T-helper 1 cell (primary cell): ENCODE data around the gene CCDC136.

Experiments
- DNase-seq, 5 donors: peaks; one replicate each; pipeline ENCODE4 v3.0.0-alpha.2; 2012 to 2020
- total RNA-seq, 4 donors: gene quantifications; one replicate each; lab custom pipeline; 2026; lab: John Stamatoyannopoulos, UW

The CCDC136 gene
- 4.7 to 15.5 (median 11.1) reads per million in 4 donors for total RNA-seq

- DNase-seq, result peak; percentile 71 to 79 (median 74)
Observed at GRCh38 chr7:128791121-128791971, at the start of gene CCDC136. CCDC136 (plus strand) TSS chr7:128791968; CDS start chr7:128792412, 444 bp downstream.

- DNase-seq, result no peak
Observed at GRCh38 chr7:128742206-128742605, 49.6 kb upstream of the CCDC136 start.

GRCh38 chr7:128743112-128743772 lies 48.5 kb upstream of the CCDC136 start:
- DNase-seq, result no peak

GRCh38 chr7:128744366-128744905 lies 47.3 kb upstream of the CCDC136 start:
- DNase-seq, result no peak

GRCh38 chr7:128745706-128746105 lies 46.1 kb upstream of the CCDC136 start:
- DNase-seq, result no peak

- no peak for DNase-seq
Observed at GRCh38 chr7:128747327-128748079, 44.3 kb upstream of the CCDC136 start.

- DNase-seq, result no peak
Observed at GRCh38 chr7:128752251-128752650, 39.5 kb upstream of the CCDC136 start.

GRCh38 chr7:128755075-128755818 lies 36.5 kb upstream of the CCDC136 start:
- no peak for DNase-seq

- no peak for DNase-seq
Observed at GRCh38 chr7:128755819-128756476, 35.8 kb upstream of the CCDC136 start.

GRCh38 chr7:128757203-128757602 lies 34.6 kb upstream of the CCDC136 start:
- no peak for DNase-seq

GRCh38 chr7:128758553-128758952 lies 33.2 kb upstream of the CCDC136 start:
- no peak for DNase-seq

GRCh38 chr7:128759242-128759641 lies 32.5 kb upstream of the CCDC136 start:
- DNase-seq, result no peak

GRCh38 chr7:128763541-128763940 lies 28.2 kb upstream of the CCDC136 start:
- no peak for DNase-seq

GRCh38 chr7:128767475-128768110 lies 24.2 kb upstream of the CCDC136 start:
- DNase-seq, result no peak

- no peak for DNase-seq
Observed at GRCh38 chr7:128770233-128770632, 21.5 kb upstream of the CCDC136 start.

- no peak for DNase-seq
Observed at GRCh38 chr7:128773604-128774003, 18.2 kb upstream of the CCDC136 start.

- DNase-seq, result no peak
Observed at GRCh38 chr7:128774029-128774689, 17.6 kb upstream of the CCDC136 start.

GRCh38 chr7:128774921-128775320 lies 16.8 kb upstream of the CCDC136 start:
- DNase-seq, result no peak

- DNase-seq, result no peak
Observed at GRCh38 chr7:128775744-128776474, 15.9 kb upstream of the CCDC136 start, which contains the start of gene OPN1SW. OPN1SW (minus strand) TSS chr7:128775794; CDS start chr7:128775781, 13 bp downstream.
